ENCODE measurements around the gene VWA3B. TPM values are rescaled to one million over a fixed set of nuclear protein-coding genes. Genes with fewer than 3 reads are reported as not detected.

Gene VWA3B
- total RNA-seq, 1 donor from 2014 or later = 0.40 TPM

DNA sequence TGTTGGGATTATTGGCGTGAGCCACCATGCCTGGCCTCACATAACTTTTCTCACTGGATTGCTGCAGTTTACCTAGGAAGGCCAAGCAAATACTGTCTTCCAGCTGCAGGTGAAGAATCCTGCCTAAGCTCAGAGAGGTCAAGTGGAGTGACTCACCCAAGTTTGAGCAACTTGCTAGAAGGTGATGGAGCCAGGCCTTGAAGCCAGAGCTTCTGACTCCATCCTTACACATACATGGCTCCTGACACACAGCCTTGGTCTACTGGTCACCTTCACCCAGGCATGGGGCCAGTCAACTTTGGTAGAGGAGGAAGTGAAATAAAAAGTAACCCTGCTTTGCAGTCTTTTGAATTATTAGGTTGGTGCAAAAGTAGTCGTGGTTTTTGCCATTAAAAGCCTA is 93.5 kb downstream of the VWA3B start:
- ATAC-seq = peak; percentile 57

DNA sequence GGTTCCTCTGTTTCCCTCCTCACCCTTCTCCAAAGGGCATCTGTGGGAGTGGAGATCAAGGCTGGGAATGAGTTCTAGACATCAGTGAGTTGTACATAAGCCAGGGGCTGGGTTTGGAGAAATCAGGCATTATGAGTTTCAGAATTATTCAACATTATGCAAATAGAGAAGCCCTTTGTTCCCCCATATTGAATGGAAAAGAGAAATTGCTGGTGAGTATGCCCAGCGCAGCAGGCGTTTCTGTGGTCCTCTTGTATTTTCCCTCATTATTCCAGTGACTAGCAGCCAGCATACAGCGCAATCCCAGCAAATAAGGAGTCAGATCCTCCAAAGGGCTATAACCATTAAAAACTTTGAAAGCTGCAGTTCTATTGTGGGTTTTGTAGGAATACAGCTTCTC is 94.4 kb downstream of the VWA3B start:
- no peak for ATAC-seq

- ATAC-seq = no peak
Measured at GRCh38 chr2:98185801-98186200, 98.8 kb downstream of the VWA3B start.

GRCh38 chr2:98187194-98187593 is 100.2 kb downstream of the VWA3B start:
- ATAC-seq = no peak

DNA sequence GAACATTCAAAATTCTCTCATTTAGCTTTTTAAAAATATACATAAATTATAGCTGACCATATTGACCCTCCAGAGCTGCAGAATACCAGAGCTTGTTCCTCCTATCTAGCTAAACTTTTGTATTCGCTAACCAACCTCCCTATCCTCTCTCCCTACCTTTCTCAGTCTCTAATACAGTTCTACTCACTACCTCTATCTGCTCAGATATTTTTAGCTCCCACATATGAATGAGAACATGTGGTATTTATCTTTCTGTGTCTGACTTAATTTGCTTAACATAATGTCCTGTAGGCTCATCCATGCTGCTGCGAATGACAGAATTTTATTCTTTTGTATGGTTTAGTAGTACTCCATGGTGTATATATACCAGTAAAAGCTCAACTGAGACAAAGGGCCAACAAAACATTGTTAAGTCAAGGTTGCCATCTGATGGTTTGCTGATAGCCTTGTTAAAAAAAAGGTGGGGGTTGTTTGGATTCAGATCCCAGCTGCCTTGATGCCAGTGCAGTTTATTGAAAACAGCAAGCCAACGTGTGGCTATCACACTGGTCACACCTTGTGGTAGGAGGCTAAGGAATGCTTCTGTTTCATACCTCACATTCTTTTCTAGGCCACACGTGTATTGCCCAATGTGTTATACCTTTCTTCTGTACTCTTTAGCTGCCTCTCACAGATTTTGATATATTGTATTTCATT is 101.5 kb downstream of the VWA3B start:
- ATAC-seq = no peak

DNA sequence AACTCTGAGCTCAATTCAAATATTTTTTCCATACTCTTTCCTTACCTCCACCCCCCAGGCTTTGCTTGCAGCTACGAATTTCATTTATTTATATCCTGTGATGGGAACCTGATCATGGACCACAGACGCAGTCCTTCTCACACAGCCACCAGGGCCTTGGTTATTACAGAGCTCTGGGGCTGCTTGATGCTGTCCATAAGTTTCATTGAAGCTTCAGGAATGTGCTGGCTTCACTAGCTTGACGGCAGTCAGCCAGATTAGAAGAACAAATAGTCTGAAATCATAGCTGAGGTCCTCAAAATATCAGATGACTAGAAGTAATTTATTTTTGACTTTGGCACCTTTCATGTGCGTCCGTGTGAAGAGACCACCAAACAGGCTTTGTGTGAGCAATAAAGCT is 104.9 kb downstream of the VWA3B start:
- ATAC-seq = no peak

DNA sequence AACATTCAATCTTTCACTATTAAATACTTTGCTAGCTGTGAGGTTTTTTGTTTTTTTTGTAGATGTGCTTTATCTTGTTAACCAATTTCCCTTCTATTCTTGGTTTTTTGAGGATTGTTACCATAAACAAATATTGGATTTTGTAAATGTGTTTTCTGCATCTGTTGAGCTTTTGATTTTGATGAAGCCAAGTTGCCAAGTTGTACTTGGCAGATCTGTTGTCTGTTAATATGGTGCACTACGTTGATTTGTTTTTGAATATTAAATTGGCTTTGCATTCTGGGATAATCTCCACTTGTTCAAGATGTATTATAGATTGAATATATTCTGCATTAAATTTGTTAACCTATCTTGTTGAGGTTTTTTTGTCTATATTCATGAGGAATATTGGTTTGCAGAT is 114.6 kb downstream of the VWA3B start:
- no peak for ATAC-seq

GRCh38 chr2:98205889-98206288 is 118.9 kb downstream of the VWA3B start:
- no peak for ATAC-seq

DNA sequence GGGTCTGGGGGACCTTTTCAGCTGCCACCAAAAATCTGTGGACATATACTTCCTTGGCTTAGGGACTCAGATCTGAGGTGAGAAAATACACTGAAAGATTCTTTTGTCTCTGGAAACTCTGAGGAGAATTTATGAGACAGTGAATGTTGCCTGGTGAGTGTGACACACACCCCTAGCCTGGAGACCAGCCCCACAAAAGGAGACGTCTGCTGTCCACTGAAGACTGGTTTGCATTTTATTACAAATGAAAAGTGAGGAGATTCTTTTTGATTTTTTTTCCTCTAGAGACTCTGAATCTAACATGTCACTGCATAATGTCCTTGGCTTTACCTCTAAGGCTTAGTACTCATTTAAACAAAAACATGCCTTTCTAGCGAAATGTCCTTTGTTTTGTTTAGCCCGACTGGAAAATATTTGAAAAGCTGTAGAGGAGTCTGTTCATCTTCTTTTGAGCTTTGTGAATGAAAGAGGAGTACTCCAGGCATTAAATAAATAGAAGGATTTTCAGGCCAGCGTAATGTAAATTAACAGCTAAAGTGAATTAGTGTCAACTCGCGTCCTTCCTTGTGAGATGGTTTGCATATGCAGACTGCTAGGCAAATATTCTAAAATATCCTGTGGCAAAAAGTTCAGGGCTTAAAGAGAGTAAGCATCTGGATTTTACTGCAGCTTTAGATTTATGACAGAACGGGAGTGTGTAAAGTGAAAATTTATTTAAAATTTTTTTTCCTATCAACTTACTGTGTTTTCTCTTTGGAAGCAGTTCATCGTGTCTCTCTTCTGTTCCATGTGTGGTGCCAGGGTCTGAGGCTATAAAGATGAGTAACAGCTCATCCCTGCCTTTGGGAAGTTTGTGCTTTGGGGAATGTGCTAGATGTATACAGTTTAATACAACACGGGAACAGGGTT is 125.4 kb downstream of the VWA3B start:
- no peak for ATAC-seq

GRCh38 chr2:98216616-98217015 is 129.6 kb downstream of the VWA3B start:
- no peak for ATAC-seq

DNA sequence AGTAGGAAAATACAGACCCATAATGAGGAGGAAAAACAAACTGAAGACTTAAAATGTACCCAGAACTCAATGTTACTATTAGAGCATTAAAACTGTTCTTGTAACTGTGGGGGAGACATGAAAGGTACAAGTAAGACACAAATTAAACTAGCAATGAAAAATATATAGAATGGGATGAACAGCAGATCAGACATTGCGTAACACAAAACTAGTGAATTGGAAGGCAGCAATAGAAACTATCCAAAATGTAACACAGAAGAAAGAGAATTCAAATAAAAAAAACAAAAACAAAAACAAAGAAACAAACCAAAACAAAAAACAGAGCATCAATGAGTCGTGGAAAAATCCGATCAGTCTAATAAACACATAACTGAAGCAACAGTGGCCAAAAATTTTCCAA is 132.2 kb downstream of the VWA3B start:
- ATAC-seq = no peak

DNA sequence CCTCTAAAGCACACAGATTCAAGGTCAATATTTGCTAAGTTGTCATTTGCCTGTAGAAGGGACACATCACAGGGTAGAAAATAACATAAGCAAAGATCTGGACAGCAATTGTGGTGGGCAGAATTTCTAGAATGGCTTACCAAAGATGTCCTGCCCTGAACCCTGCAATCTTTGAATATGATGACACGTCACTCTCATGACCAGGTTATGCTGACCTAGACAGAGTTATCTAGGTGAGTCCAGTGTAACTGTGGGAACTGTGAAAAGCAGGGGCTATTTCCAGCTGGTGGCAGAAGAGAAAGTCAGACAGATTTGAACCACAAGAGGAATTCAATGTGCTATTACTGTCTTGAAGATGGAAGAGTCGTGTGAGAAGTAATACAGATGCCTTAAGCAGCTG is 147.0 kb downstream of the VWA3B start:
- ATAC-seq = no peak

DNA sequence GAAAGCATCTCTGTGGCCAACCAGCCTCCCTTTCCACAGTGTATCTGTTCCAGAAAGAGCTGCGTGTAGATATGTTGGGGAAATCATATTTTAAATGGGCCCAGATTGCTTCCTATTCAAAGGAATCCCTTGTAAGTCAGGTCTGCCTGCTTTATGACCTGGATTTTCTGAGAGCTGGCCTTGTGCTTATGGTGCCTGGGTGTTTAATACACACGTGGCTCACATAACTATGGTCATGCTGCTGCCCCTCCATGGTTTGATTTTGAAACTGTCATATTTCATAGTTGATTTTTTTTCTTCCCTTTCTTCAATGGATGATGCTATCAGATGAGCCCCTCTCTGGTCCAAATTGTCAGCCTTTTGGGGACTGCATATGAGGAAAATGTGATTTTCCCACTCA is 147.8 kb downstream of the VWA3B start:
- no peak for ATAC-seq

DNA sequence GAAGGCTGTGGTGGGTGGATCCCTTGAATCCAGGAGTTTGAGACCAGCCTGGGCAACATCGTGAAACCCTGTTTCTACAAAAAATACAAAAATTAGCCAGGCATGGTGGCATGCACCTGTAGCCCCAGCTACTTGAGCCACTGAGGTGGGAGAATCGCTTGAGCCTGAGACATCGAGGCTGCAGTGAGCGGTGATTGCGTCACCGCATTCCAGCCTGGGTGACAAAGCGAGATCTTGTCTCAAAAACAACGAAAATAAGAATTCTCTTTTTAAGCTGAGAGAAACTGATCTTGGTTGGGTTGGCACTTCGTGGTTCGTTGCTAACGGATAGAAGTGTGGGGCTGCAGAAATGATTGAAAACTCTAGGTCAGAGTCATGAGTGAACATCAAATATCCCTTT is 150.0 kb downstream of the VWA3B start:
- ATAC-seq = no peak

DNA sequence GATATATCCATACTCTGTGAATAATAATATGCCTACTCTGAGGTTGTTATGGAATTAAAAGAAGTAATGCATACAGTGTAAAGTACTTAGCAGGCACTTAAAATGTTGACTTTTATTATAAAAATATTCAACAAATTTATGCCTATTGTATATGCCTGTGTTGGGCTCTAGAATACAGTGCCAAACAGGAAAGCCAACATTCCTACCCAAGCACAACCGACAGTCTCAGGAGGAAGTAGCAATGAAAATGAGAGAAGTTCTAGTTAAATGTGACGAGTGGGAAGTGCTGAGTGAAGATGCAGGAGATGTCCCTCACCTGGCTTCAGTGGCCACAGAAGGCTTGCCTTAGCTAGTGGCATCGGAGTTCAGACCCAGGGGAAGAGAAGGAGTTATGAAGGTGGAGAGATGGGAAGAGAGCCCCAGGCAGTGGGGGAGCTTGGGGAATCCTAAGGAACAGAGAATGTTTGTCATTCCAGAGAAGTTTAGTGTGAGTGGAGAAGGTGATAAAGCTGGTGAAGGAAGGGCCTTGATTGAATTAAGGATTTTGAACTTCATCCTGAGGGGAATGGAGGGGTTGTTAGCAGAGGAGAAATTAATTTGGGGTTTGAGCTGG is 153.9 kb downstream of the VWA3B start:
- no peak for ATAC-seq

- no peak for ATAC-seq
Measured at GRCh38 chr2:98241592-98241991, 154.6 kb downstream of the VWA3B start.

DNA sequence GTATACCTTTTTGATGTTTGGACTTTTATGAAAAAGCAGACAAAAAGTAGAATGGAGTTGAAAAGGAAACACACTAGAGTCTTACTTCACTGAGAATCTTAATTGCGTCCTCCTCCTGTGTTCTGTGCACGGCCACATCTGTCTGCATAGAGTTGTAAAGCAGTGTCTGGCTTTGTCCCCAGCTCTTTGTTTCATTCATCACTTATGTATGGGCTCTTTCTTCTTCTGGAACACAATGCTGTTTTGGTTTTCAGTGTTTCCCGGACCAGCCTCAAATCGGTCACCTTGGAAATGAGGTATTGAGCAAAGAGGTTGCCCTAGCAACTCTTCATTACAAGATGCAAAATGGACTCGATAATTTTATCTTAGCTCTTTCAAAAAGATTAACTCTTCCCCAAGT is 155.0 kb downstream of the VWA3B start:
- ATAC-seq = no peak

- ATAC-seq = no peak
Measured at GRCh38 chr2:98245491-98245890, 158.5 kb downstream of the VWA3B start.

DNA sequence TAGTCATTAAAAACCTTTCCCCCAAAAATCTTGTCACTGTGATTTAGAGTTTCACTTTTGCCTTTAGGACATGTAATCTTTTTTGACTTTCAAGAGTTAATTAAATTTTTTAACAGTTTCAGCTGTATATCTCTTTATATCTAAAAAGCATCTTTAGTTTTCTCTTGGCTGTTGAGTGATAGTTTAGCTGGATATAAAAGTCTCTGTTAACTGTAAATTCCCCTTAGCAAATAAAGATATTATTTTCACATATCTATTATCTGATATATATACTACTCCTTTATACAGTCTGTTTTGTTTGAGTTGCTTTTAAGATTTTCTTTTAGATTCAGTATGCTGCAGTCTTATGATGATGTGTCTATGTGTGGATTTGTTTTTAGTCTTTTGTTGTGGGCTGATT is 160.4 kb downstream of the VWA3B start:
- no peak for ATAC-seq

GRCh38 chr2:98252038-98252773 is 165.2 kb downstream of the VWA3B start:
- no peak for ATAC-seq

DNA sequence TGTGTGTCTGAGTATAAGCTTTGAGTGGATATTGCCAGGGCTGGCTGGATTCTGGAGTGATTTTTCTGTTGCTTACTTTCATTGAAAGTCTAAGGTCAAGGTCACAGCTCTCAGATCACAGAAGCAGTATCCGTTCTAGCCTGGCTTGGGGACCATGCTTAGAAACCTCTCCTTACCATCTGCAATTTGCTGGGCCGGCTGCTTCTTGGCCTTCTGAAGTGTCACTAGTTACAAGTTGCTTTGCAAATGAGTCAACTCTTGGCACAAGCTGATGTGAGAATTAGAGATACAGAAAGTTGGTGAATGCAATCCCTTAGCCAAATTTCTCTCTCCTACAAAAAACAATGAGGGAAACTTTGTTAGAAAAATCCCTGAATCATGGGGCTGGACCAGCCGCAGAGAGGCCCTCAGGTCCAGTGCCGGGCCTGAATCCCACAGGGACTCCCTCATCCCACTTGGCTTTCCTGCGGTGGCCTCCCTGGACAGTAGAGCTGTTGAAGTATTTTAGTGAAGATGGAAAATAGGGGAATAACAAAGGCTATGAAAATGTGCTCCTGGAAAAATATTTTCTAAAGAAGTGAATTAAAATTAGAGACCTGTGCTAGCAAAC is 166.6 kb downstream of the VWA3B start:
- no peak for ATAC-seq

- no peak for ATAC-seq
Measured at GRCh38 chr2:98254504-98255059, 167.6 kb downstream of the VWA3B start.
